GM23338 (cell line): ENCODE measurements around the gene TCP11L2. TPM values are rescaled to one million over a fixed set of nuclear protein-coding genes. Genes with fewer than 3 reads are reported as not detected.

ENCODE experiments used
- ATAC-seq: fragments of 200-7000 bp; cut with Tn5 transposase; 3 replicates; pipeline ENCODE4 v1.9.1; 2020
- DNase-seq: peaks from one replicate; pipeline ENCODE4 v3.0.0-alpha.2; 2015; ENCODE audit warnings: low spot score
- H2AFZ ChIP-seq: fragments of 200-600 bp; sonication (generic); 2 replicates; pipeline ENCODE4 v1.8.0; 2016; ENCODE audit warnings: antibody characterized with exemption, mild to moderate bottlenecking, moderate library complexity
- H3F3A ChIP-seq: fragments of 200-600 bp; sonication (generic); replicated peaks from 2 replicates; pipeline ENCODE4 v1.8.0; 2017; ENCODE audit warnings: antibody characterized with exemption, mixed run types, low read depth
- H3K27ac ChIP-seq: fragments of 200-600 bp; sonication (generic); 2 replicates; pipeline ENCODE4 v1.6.1; 2016; ENCODE audit warnings: low read depth
- H3K27me3 ChIP-seq: fragments of 200-600 bp; sonication (generic); 2 replicates; pipeline ENCODE4 v1.8.0; 2016; ENCODE audit warnings: mild to moderate bottlenecking, mixed run types, moderate library complexity; ENCODE audit not compliant: insufficient read depth
- H3K36me3 ChIP-seq: fragments of 200-600 bp; sonication (generic); 2 replicates; pipeline ENCODE4 v1.8.0; 2016; ENCODE audit warnings: mild to moderate bottlenecking; ENCODE audit not compliant: insufficient read depth
- H3K4me1 ChIP-seq: fragments of 200-600 bp; sonication (generic); 2 replicates; pipeline ENCODE4 v1.8.0; 2016; ENCODE audit warnings: mild to moderate bottlenecking, moderate library complexity; ENCODE audit not compliant: insufficient read depth
- H3K4me2 ChIP-seq: fragments of 200-600 bp; sonication (generic); 2 replicates; pipeline ENCODE4 v1.7.1; 2017; ENCODE audit warnings: mixed run types
- H3K4me3 ChIP-seq: fragments of 200-600 bp; sonication (generic); 2 replicates; pipeline ENCODE4 v1.6.1; 2016; ENCODE audit warnings: mixed run types
- H3K79me2 ChIP-seq: fragments of 200-600 bp; sonication (generic); replicated peaks from 2 replicates; pipeline ENCODE4 v1.8.0; 2017; ENCODE audit warnings: mild to moderate bottlenecking; ENCODE audit not compliant: insufficient read depth
- H3K9me2 ChIP-seq: fragments of 200-600 bp; sonication (generic); 2 replicates; pipeline ENCODE4 v1.8.0; 2017; ENCODE audit not compliant: insufficient read depth
- H4K20me1 ChIP-seq: fragments of 200-600 bp; sonication (generic); replicated peaks from 2 replicates; pipeline ENCODE4 v1.8.0; 2017; ENCODE audit warnings: mild to moderate bottlenecking; ENCODE audit not compliant: insufficient read depth
- H3K27ac Mint-ChIP-seq: 2 replicates; pipeline ENCODE4 v1.8.0; 2020; ENCODE audit warnings: inconsistent platforms, mild to moderate bottlenecking, moderate library complexity, mixed read lengths
- H3K27me3 Mint-ChIP-seq: 3 replicates; pipeline ENCODE4 v1.8.0; 2022; ENCODE audit warnings: low read depth, mild to moderate bottlenecking, moderate library complexity, mixed read lengths, inconsistent platforms; ENCODE audit not compliant: insufficient read depth, poor library complexity
- H3K36me3 Mint-ChIP-seq: 3 replicates; pipeline ENCODE4 v1.8.0; 2021; ENCODE audit warnings: low read depth, mild to moderate bottlenecking, inconsistent platforms, moderate library complexity, mixed read lengths
- H3K4me1 Mint-ChIP-seq: 3 replicates; pipeline ENCODE4 v1.8.0; 2020; ENCODE audit warnings: mild to moderate bottlenecking, inconsistent platforms, mixed read lengths
- H3K4me3 Mint-ChIP-seq: 3 replicates; pipeline ENCODE4 v1.8.0; 2021; ENCODE audit warnings: moderate library complexity, mild to moderate bottlenecking, inconsistent platforms, mixed read lengths
- H3K9me3 Mint-ChIP-seq: 3 replicates; pipeline ENCODE4 v1.8.0; 2020; ENCODE audit warnings: moderate library complexity, mild to moderate bottlenecking, inconsistent platforms, mixed read lengths
- ETS1 ChIP-seq: IDR thresholded peaks from 2 replicates; pipeline ENCODE4 v1.6.1; 2016; ENCODE audit warnings: antibody characterized with exemption
- EZH2phosphoT487 ChIP-seq: fragments of 200-600 bp; sonication (generic); IDR thresholded peaks from one replicate; pipeline ENCODE4 v1.8.1; 2018; ENCODE audit warnings: antibody characterized with exemption; ENCODE audit not compliant: unreplicated experiment
- JUNB ChIP-seq: IDR thresholded peaks from one replicate; pipeline ENCODE4 v1.6.1; 2016; ENCODE audit warnings: antibody characterized with exemption; ENCODE audit not compliant: unreplicated experiment
- REST ChIP-seq: IDR thresholded peaks from one replicate; pipeline ENCODE4 v1.6.1; 2018; ENCODE audit warnings: antibody characterized with exemption; ENCODE audit not compliant: unreplicated experiment
- STAT1 ChIP-seq: IDR thresholded peaks from one replicate; pipeline ENCODE4 v1.6.1; 2016; ENCODE audit warnings: antibody characterized with exemption; ENCODE audit not compliant: unreplicated experiment
- ZNF114 ChIP-seq: fragments of 250-450 bp; sonication (Bioruptor Pico); IDR thresholded peaks from 2 replicates; pipeline ENCODE4 v1.5.0; 2020; ENCODE audit warnings: mild to moderate bottlenecking, moderate library complexity
- ZNF462 ChIP-seq: fragments of 250-450 bp; sonication (Bioruptor Pico); IDR thresholded peaks from 2 replicates; pipeline ENCODE4 v1.5.0; 2020; ENCODE audit warnings: mild to moderate bottlenecking, moderate library complexity
- polyA plus RNA-seq: library from polyadenylated mRNA; unstranded; fragments of >200 nt; fragmentation: Nextera tagmentation; extraction: Ambion mirVana; gene quantifications from 2 replicates; pipeline ENCODE4 v1.2.1, GENCODE V29; 2016
- total RNA-seq: library from RNA; depleted of rRNA; stranded (reverse); fragments of >200 nt; shearing (Covaris generic); gene quantifications from 2 replicates; pipeline ENCODE4 v1.2.3, GENCODE V29; 2014

TCP11L2 gene
- total and polyA plus RNA-seq, 2 experiments from 2014 or later, result 1.4 to 4.4 TPM

- TF ChIP-seq ZNF462 (CRISPR knock-in tag), result no peak
- no peak for TF ChIP-seq JUNB
- TF ChIP-seq ETS1, result no peak
- no peak for TF ChIP-seq STAT1
- TF ChIP-seq EZH2phosphoT487, result no peak
Measured at GRCh38 chr12:106387848-106388377, 85.4 kb downstream of the TCP11L2 start (continued).

- Histone ChIP-seq H3K36me3 (0 out of 2 replicates have a peak, but pooled peaks cover 3% of the 10 kb centered on the region), H2AFZ (no peak overlapping the region), H3K27ac (no peak overlapping the region), H3K9me2 (no peaks in the 10 kb centered on the region), H3K4me3 (no peak overlapping the region), H3K4me2 (no peak overlapping the region), H3K4me1 (peaks cover 11% of the 10 kb centered on the region; the same call in 1 of the 2 replicates), H3K79me2 (no peaks in the 10 kb centered on the region), H3F3A (no peaks in the 10 kb centered on the region), H4K20me1 (no peaks in the 10 kb centered on the region), H3K27me3 (no peaks in the 10 kb centered on the region)
- Mint-ChIP-seq H3K27ac (no peak overlapping the region), H3K9me3 (no peaks in the 10 kb centered on the region), H3K27me3 (peaks cover 2% of the 10 kb centered on the region), H3K4me3 (no peak overlapping the region), H3K36me3 (peaks cover 12% of the 10 kb centered on the region), H3K4me1 (peaks cover 4% of the 10 kb centered on the region; the same call in 2 of the 3 replicates)
- ATAC-seq (no peak), DNase-seq (no peak)
- TF ChIP-seq ZNF114 (no peak), REST (no peak)
Measured at GRCh38 chr12:106389151-106389550, 86.6 kb downstream of the TCP11L2 start.
